Measurements from ENCODE around the gene DNAJC5. TPM values are rescaled to one million over a fixed set of nuclear protein-coding genes. Genes with fewer than 3 reads are reported as not detected.
A peak's percentile ranks its signal among the peaks of the same experiment; 100 is the strongest.
"Not testable (repeated sequence)": the region's sequence is repeated elsewhere in the genome, so short reads cannot be mapped to it uniquely, and the experiment has no call there.

DNAJC5 gene
- total and polyA plus RNA-seq, 2 donors, result 18.7 to 31.8 TPM

DNA sequence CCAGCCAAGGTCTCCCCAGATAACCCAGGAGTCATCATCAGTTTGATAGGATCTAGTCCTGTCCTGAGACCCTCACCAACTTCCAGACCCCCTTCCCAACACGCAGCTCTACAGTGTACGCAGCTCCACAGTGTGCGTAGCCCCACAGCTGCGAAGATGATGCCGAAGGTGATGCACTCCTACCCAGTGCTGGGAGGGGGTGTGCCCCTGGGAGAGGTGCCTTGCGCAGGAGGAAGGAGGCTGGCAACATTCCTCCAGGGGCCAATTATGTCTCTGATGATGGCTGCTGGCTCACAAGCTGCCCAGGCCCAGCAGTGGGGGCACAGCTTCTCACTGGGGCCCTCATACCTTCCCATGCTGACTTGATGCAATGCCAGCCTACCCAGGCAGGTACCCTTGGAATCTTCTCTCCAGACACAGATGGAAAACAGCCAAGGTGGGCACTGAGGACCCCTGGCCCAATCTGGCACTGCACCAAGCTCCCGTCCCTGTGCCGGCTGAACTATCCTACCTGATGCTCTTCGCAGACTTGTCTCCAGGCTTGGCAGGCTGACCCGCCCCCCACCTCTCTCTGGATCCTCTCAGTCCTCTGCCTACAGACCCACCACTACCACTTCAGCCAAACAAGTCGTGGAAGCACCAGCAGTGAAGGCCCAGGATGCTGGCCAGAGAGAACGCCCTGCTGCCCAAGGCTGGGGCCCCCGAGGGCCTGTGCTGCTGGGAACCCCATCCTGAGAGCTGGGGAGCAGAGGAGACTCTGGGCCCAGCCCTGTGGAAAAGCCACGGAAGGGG lies 73.4 kb downstream of the DNAJC5 start:
- Histone ChIP-seq H3K27ac (ENCODE audit: low read depth) (no peak overlapping the region), H3K4me3 (ENCODE audit: low read depth, low read length) (no peak overlapping the region), H3K36me3 (ENCODE audit: insufficient read depth) (no peaks in the 10 kb centered on the region), H3K4me1 (ENCODE audit: insufficient read depth) (no peaks in the 10 kb centered on the region)
- WGBS, result 70% methylated on average over 14 of the region's 14 CpGs
- DNase-seq (ENCODE audit: extremely low spot score), result no peak

DNA sequence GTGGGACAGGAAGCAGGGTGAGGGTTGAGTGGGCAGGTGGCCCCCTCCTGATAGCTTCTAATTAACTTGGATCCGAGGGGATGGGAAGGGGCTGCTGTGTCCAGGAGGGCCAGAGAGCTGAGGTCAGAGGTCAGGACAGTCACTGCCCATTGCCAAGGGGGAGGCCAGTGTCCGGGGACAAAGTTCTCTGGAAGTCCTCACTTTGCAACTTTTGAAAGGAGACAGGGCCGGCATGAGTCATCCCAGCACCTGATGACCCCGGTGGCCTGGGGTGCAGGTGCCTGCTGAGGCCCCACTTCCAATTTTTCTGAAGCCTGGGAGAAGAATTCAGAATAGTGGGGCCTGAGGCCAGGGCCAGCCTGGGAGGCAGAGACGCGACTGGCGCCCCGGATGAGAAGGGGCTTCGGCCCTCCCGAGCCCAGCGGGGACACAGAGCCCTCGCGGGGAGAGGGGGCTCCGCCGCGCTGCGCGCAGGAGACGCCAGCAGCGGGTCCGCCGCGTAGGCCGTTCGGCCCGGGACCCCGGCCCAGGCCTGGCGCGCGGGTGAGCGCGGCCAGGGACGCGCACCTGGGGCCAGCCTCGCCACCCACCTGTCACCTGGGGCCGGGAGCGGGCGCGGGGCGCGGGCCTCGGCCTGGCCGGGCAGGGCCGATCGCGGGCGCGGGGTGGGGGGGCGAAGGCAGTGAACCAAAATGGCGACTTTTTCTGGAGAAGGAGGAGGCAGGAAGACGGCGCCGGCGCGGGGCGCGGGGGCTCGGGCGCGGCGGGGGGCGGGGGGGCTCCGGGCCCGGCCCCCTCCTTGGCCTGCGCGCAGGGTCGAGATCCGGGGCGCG lies 74.2 kb downstream of the DNAJC5 start:
- peak overlapping the region; percentile 32 for H3K27ac ChIP-seq (ENCODE audit: low read depth)
- H3K4me1 ChIP-seq (ENCODE audit: insufficient read depth), result no peaks in the 10 kb centered on the region
- DNase-seq (ENCODE audit: extremely low spot score), result no peak
- WGBS, result under 1% methylated on average over 70 of the region's 70 CpGs
- peak overlapping the region; percentile 93 for H3K4me3 ChIP-seq (ENCODE audit: low read depth, low read length)
- no peaks in the 10 kb centered on the region for H3K36me3 ChIP-seq (ENCODE audit: insufficient read depth)

DNA sequence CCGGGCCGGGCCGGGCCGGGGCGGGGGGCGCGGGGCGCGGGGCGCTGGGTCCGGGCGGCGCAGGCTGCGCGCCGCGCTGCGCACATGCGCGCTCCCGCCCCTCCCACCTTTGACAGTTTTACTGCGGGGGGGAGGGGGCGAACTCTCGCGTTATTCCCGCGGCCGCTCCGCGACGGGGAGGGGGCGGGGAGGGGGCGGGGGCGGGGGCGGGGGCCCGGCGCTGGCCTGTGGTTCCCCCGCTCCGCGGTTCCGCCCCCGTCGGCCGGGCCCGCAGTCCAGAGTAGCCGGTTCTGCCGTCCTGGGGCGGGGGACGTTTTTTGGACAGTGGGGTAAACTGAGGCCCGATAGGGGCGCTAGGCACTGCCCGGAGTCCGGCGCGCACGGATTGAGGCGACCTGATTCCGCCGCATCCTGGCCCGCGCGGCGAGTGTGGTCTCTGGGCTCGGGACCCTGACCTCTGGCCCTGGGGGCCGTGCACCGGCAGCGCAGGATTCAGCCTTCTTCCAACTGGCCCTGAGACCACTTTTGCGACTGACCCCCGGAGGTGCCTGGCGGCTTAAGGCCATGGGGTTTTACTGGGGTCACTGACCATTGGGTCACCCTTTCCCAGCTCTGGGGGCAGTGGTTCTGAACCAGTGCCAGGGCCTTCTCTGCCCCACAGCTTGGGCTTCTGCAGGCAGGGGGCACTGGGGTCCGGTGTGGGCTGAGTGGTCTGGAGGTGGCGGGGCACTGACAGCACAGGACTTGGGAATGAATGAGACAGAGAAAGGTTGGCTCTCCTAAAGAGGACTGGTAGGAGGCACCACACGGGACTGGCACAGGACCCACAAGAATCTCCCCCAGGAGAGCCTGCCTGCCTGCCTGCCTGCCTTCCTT lies 75.2 kb downstream of the DNAJC5 start, which contains the start of gene ZNF512B:
Gene ZNF512B (minus strand): TSS at position 93 of the 876 bp plus-strand sequence. CDS start 1,980 bp downstream, outside the sequence.
- WGBS, result 3% methylated on average over 57 of the region's 73 CpGs
- Histone ChIP-seq H3K4me1 (ENCODE audit: insufficient read depth) (no peaks in the 10 kb centered on the region), H3K4me3 (ENCODE audit: low read depth, low read length) (peak within 1 kb of the TSS; percentile 93), H3K27ac (ENCODE audit: low read depth) (peak within 1 kb of the TSS; percentile 32), H3K36me3 (ENCODE audit: insufficient read depth) (no peaks in the 10 kb centered on the region)
- DNase-seq (ENCODE audit: extremely low spot score), result no peak

DNA sequence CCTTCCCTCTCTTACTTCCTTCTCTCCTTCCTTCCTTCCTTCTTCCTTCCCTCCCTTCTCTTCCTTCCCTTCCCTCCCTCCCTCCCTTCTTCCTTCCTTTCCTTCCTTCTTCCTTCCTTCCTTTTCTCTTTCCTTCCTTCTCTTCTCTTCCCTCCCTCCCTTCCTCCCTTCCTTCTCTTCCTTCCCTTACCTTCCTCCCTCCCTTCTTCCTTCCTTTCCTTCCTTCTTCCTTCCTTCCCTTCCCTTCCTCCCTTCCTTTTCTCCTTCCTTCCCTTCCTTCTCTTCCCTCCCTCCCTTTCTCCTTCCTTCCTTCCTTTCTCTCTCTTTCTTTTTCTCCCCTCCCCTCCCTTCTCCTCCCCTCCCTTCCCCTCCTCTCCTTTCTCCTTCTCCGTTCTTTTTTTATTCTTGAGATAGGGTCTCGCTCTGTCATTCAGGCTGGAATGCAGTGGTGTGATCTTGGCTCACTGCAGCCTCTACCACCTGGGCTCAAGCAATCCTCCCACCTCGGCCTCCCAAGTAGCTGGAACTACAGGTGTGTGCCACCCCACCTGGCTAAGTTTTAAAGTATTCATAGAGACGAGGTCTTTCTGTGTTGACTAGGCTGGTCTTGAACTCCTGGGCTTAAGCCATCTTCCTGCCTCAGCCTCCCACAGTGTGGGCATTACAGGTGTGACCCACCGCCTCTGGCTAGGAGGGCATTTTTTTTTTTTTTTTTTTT lies 75.9 kb downstream of the DNAJC5 start:
- WGBS, result 91% methylated on average over 5 of the region's 5 CpGs
- DNase-seq (ENCODE audit: extremely low spot score), result no peak
- no peaks in the 10 kb centered on the region for H3K4me1 ChIP-seq (ENCODE audit: insufficient read depth)
- H3K36me3 ChIP-seq (ENCODE audit: insufficient read depth), result no peaks in the 10 kb centered on the region
- H3K27ac ChIP-seq (ENCODE audit: low read depth), result no peak overlapping the region
- no peak overlapping the region for H3K4me3 ChIP-seq (ENCODE audit: low read depth, low read length)

DNA sequence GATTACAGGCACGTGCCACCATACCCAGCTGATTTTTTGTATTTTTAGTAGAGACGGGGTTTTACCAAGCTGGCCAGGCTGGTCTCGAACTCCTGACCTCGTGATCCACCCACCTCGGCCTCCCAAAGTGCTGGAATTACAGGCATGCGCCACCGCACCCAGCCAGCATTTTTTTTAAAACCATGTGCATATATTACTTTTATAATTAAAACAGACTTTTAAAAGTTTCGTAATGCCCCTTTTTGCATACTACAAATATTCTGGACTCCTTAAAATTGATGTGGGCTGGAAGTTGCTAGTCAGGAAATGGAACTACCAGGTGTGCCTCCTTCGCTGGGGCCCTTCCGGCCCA lies 77.0 kb downstream of the DNAJC5 start:
- H3K4me3 ChIP-seq (ENCODE audit: low read depth, low read length); DNase-seq (ENCODE audit: extremely low spot score); H3K4me1 ChIP-seq (ENCODE audit: insufficient read depth); H3K27ac ChIP-seq (ENCODE audit: low read depth); H3K36me3 ChIP-seq (ENCODE audit: insufficient read depth): not testable (repeated sequence)
- 83% methylated on average over 10 of the region's 10 CpGs for WGBS

DNA sequence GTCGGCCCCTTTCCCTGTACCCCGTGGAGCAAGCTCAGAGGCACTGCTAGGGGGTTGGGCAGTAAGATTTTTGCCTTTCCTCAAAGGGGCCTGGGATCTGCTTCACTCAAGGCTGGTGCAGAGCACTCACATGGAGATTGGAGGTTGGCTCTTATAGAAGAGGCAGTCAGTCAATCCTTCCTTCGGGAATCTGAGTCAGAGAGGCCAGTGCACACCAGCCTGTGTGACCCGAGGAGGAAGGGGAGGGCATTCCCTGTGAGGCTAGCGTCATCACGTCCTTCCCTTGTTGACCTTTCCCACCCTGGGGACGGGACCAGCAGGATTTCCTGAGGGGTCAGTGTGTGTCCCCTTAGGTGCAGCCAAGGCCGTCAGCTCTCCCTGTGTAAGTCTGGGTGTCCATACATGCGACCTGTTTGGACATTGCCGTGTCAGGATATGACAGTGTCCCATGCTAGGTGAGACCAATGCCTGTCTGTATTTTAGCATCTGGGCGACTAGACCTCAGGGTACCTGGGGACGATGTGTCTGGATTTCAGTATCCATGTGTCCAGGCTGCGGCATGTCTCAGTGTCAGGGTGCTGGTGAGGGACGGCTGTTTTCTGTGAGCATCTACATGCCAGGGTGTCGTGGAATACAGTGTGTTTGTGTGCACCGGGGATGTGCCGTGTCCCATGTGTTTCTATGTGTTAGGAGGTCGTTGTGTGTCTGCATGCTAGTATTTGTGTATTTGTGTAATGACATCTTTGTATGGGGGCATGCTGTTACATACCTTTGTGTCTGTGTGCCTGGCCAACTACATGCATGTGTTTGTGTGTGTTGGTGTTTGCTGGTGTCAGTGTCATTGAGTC lies 77.6 kb downstream of the DNAJC5 start:
- Histone ChIP-seq H3K4me1 (ENCODE audit: insufficient read depth) (no peaks in the 10 kb centered on the region), H3K4me3 (ENCODE audit: low read depth, low read length) (no peak overlapping the region), H3K27ac (ENCODE audit: low read depth) (no peak overlapping the region), H3K36me3 (ENCODE audit: insufficient read depth) (no peaks in the 10 kb centered on the region)
- WGBS, result 73% methylated on average over 18 of the region's 18 CpGs
- DNase-seq (ENCODE audit: extremely low spot score), result no peak

DNA sequence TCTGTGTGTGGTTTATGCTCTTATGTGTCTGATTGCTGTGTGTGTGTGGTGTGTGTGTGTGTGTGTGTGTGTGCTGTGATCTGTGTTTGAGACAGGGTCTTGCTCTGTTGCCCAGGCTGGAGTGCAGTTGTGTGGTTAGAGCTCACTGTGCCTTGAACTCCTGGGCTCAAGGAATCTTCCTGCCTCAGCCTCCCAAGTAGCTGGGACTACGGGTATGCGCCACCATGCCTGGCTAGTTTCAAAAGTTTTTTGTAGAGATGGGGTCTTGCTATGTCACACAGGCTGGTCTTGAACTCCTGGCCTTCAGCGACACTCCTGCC lies 78.2 kb downstream of the DNAJC5 start:
- no peak overlapping the region for H3K4me3 ChIP-seq (ENCODE audit: low read depth, low read length)
- WGBS, result 90% methylated on average over 3 of the region's 3 CpGs
- no peak for DNase-seq (ENCODE audit: extremely low spot score)
- H3K36me3 ChIP-seq (ENCODE audit: insufficient read depth), result no peaks in the 10 kb centered on the region
- H3K27ac ChIP-seq (ENCODE audit: low read depth), result no peak overlapping the region
- H3K4me1 ChIP-seq (ENCODE audit: insufficient read depth), result no peaks in the 10 kb centered on the region

DNA sequence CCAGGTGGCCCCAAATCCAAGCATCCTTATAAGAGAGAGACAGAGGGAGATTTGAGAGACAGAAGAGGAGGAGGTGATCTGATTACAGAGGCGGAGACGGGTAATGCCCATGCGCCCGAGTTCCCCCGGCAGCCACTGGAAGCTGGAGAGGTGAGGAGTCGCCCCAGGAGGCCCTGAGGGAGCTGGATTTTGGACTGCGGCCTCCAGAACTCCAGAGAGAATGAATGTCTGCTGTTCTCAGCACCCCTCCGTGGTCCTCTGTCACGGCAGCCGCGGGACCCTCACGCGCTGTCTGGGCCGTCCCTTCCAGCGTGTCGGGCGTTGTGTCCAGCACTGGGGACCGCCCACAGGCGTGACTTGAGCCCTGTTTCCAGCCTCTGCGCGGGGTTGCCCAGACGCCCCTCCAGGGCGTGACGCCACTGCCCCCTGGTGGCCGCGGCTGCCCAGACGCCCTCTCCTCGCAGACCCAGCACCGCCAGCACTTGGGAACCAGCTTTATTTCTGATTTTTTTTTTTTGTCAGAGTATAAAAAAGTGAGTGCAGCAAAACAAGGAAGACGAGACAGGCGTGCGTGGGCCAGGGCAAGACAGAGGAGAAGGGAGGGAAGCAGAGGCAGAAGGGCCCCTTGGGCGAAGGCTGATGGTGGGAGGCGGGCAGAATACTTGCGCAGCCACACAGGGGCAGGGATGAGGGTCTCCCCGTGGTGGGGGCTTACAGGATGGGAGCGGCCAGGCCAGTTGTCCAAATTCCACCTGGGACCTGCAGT lies 78.9 kb downstream of the DNAJC5 start:
- 10% methylated on average over 37 of the region's 37 CpGs for WGBS
- peak; percentile 57 for DNase-seq (ENCODE audit: extremely low spot score)
- Histone ChIP-seq H3K36me3 (ENCODE audit: insufficient read depth) (no peaks in the 10 kb centered on the region), H3K4me3 (ENCODE audit: low read depth, low read length) (no peak overlapping the region), H3K4me1 (ENCODE audit: insufficient read depth) (no peaks in the 10 kb centered on the region), H3K27ac (ENCODE audit: low read depth) (no peak overlapping the region)

DNA sequence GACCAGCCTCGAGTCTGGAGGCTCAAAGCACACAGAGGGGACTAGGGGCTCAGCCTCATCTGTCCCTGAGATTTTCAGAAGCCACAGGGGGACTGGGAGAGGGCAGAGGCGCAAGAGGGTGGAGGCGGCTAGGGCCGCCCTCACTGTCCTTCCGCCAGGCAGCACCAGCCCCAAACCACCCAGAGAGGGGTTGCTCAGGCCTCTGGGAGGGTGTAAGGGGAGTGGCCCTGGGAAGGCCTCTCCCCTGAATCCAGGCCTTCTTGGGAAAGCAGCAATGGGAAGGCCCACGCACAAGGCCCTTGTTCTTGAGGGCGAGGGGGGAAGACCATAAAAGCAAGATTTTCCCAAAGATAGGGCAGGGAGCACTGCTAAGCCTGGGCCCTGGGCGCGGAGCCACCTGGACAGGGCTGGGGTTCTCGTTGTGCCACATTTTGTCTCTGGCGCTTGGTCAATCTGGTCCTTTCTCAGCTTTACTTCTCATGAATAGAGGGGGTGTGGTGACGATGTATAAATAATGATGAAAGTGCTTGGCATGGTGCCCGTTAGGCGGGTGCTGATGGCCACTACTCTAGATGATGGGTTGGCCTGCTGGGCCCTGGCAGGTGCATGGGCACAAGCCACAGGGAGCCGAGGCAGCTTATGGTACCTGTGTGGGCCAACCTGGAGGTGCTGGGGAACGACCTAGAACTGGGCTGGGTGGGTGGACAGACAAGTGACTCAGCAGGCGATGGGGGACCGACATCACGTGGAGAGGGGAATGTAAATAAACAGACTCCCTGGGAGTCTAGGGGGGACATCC lies 79.7 kb downstream of the DNAJC5 start:
- H3K4me3 ChIP-seq (ENCODE audit: low read depth, low read length), result no peak overlapping the region
- 62% methylated on average over 19 of the region's 19 CpGs for WGBS
- H3K27ac ChIP-seq (ENCODE audit: low read depth), result no peak overlapping the region
- DNase-seq (ENCODE audit: extremely low spot score), result no peak
- no peaks in the 10 kb centered on the region for H3K4me1 ChIP-seq (ENCODE audit: insufficient read depth)
- H3K36me3 ChIP-seq (ENCODE audit: insufficient read depth), result no peaks in the 10 kb centered on the region

DNA sequence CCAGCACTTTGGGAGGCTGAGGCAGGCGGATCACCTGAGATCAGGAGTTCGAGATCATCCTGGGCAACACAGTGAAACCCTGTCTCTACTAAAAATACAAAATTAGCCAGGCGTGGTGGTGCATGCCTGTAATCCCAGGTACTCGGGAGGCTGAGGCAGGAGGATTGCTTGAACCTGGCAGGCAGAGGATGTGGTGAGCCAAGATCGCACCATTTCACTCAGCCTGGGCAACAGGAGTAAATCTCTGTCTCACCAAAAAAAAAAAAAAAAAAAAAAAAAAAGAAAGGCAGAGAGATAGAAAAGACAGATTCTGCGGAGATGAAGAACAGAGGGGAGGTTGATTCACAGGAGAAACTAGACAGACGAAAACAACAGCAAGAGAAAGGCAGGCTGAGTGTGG lies 81.6 kb downstream of the DNAJC5 start:
- H3K27ac ChIP-seq (ENCODE audit: low read depth); H3K36me3 ChIP-seq (ENCODE audit: insufficient read depth); H3K4me3 ChIP-seq (ENCODE audit: low read depth, low read length); H3K4me1 ChIP-seq (ENCODE audit: insufficient read depth); DNase-seq (ENCODE audit: extremely low spot score): not testable (repeated sequence)
- WGBS, result 96% methylated on average over 7 of the region's 7 CpGs

DNA sequence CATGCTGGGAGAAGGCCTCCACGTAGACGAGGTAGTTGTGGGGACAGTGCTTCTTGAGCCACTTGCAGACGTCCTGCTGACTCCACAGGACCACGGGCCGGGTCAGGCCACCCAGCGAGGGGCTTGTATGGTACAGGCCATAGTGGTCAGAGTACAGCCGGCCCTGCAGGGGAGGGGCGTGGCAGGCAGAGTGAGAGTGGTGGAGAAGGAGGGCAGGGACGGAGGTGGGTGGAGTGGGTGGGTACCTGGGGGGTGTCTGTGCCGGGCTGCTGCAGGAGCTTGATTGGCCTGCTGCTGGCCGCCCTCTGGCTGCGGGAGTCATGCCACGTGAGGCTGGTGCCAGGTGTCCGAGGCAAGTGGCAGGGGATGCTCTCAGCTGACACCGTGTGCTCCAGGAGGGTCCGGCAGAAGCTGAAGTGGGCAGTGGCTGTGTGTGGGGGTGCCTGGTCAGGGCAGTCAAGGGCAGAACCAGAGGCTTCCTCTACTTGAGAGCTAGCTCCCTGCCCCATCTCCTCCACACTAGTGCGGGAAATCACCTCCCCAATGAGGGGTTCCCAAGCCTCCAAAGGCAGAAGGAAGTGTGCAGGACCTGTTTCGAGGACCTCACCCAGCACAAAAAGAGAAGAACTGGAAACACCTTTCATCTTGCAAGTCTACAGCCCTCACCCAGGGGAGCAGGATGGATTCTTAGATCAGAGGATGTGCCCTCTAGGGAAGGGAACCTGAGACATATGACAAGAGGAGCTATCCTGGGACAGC lies 82.2 kb downstream of the DNAJC5 start:
- H3K4me3 ChIP-seq (ENCODE audit: low read depth, low read length), result no peak overlapping the region
- 88% methylated on average over 18 of the region's 18 CpGs for WGBS
- H3K36me3 ChIP-seq (ENCODE audit: insufficient read depth), result no peaks in the 10 kb centered on the region
- H3K27ac ChIP-seq (ENCODE audit: low read depth), result no peak overlapping the region
- H3K4me1 ChIP-seq (ENCODE audit: insufficient read depth), result no peaks in the 10 kb centered on the region
- DNase-seq (ENCODE audit: extremely low spot score), result no peak
